GM12878 (cell line): ENCODE measurements around the gene DCT. TPM values are rescaled to one million over a fixed set of nuclear protein-coding genes. Genes with fewer than 3 reads are reported as not detected.

Experiments
- ATAC-seq: fragments of 200-7000 bp; cut with Tn5 transposase; 3 replicates; pipeline ENCODE4 v1.9.1; 2020; ENCODE audit warnings: mild to moderate bottlenecking, moderate library complexity
- BruUV-seq: library from RNA; stranded (reverse); fragments of 400-500 nt; replicated peaks from 2 replicates; lab custom pipeline; 2021; lab: Mats Ljungman, UMichigan
- CTCF ChIA-PET: fragments of 300-600 bp; sonication (Branson Sonifier 250); formaldehyde crosslinking; extraction: SDS; loops from one replicate; lab custom pipeline; 2021; ENCODE audit warnings: inconsistent platforms; lab: Yijun Ruan, JAX
- POLR2A ChIA-PET: fragments of 350-600 bp; formaldehyde crosslinking; extraction: SDS; loops from one replicate; lab custom pipeline; 2021; ENCODE audit warnings: inconsistent platforms; lab: Charles Lee
- RAD21 ChIA-PET: fragments of 300-600 bp; sonication (Branson Sonifier 250); formaldehyde crosslinking; loops from one replicate; lab custom pipeline; 2023; ENCODE audit warnings: antibody characterized with exemption; ENCODE audit not compliant: unreplicated experiment; lab: Charles Lee
- SMC1A ChIA-PET: fragments of 300-600 bp; sonication (Branson Sonifier 250); formaldehyde crosslinking; loops from one replicate; lab custom pipeline; 2023; ENCODE audit not compliant: unreplicated experiment, uncharacterized antibody; lab: Charles Lee
- DNase-seq: peaks from one replicate; pipeline ENCODE4 v3.0.0-alpha.2; 2011; ENCODE audit warnings: low read depth, low spot score
- FAIRE-seq: peaks from 3 replicates; lab custom pipeline; 2011; peaks lifted over from hg19 to GRCh38; lab: Jason Lieb, UNC
- H2AFZ ChIP-seq: 2 replicates; pipeline ENCODE4 v1.6.0; 2011; ENCODE audit warnings: low read depth, low read length, control low read depth; ENCODE audit not compliant: control insufficient read depth
- H3K27ac ChIP-seq: 2 replicates; pipeline ENCODE4 v1.5.1; 2011; ENCODE audit warnings: control low read depth; ENCODE audit not compliant: control insufficient read depth, insufficient read depth
- H3K27me3 ChIP-seq, 2 experiments: replicated peaks in 1 of 2; 2 replicates each; pipeline versions ENCODE4 v1.6.0 to v1.6.1; 2011; ENCODE audit warnings: low read length in 1 of 2; ENCODE audit not compliant: control insufficient read depth in 2 of 2, insufficient read depth in 2 of 2
- H3K36me3 ChIP-seq, 2 experiments: 2 replicates each; pipeline ENCODE4 v1.5.1; 2011; ENCODE audit warnings: low read length in 1 of 2; ENCODE audit not compliant: control insufficient read depth in 2 of 2, insufficient read depth in 2 of 2
- H3K4me1 ChIP-seq: 2 replicates; pipeline ENCODE4 v1.6.1; 2011; ENCODE audit warnings: mild to moderate bottlenecking, low read length, moderate library complexity, mixed read lengths; ENCODE audit not compliant: control insufficient read depth, insufficient read depth
- H3K4me2 ChIP-seq: 2 replicates; pipeline ENCODE4 v1.6.0; 2011; ENCODE audit warnings: control low read depth; ENCODE audit not compliant: control insufficient read depth, insufficient read depth
- H3K4me3 ChIP-seq: fragments of 200-600 bp; sonication (generic); 2 replicates; pipeline ENCODE4 v1.5.1; 2016
- H3K79me2 ChIP-seq: 2 replicates; pipeline ENCODE4 v1.6.0; 2011; ENCODE audit warnings: low read length; ENCODE audit not compliant: control insufficient read depth, insufficient read depth
- H3K9ac ChIP-seq: 2 replicates; pipeline ENCODE4 v1.8.0; 2011; ENCODE audit warnings: low read length, control low read depth, mixed read lengths; ENCODE audit not compliant: control insufficient read depth, insufficient read depth
- H3K9me3 ChIP-seq: replicated peaks from 3 replicates; pipeline ENCODE4 v1.5.1; 2011; ENCODE audit warnings: mild to moderate bottlenecking, low read length; ENCODE audit not compliant: control insufficient read depth, insufficient read depth
- H4K20me1 ChIP-seq: 2 replicates; pipeline ENCODE4 v1.6.0; 2011; ENCODE audit not compliant: control insufficient read depth, insufficient read depth
- CHD2 ChIP-seq: IDR thresholded peaks from 2 replicates; pipeline ENCODE4 v1.6.1; 2011; ENCODE audit warnings: low read depth, low read length, improper control_type of control experiment, borderline replicate concordance
- IRF4 ChIP-seq: IDR thresholded peaks from 2 replicates; pipeline ENCODE4 v1.6.1; 2011; ENCODE audit warnings: low read depth, low read length
- NBN ChIP-seq: fragments of 450-650 bp; IDR thresholded peaks from 2 replicates; pipeline ENCODE4 v1.6.1; 2016
- NFYB ChIP-seq: IDR thresholded peaks from 2 replicates; pipeline ENCODE4 v1.6.1; 2011; ENCODE audit warnings: low read depth, mild to moderate bottlenecking, low read length, improper control_type of control experiment, moderate library complexity; ENCODE audit not compliant: insufficient read depth
- NR2C1 ChIP-seq: fragments of 450-650 bp; IDR thresholded peaks from 2 replicates; pipeline ENCODE4 v1.6.1; 2017; ENCODE audit warnings: antibody characterized with exemption, mild to moderate bottlenecking, moderate library complexity
- POLR2AphosphoS2 ChIP-seq: IDR thresholded peaks from 2 replicates; pipeline ENCODE4 v1.6.1; 2011; ENCODE audit warnings: low read depth, mild to moderate bottlenecking, low read length, improper control_type of control experiment, moderate library complexity
- RAD21 ChIP-seq: IDR thresholded peaks from 2 replicates; pipeline ENCODE4 v1.6.1; 2011; ENCODE audit warnings: mild to moderate bottlenecking, low read depth, low read length, moderate library complexity; ENCODE audit not compliant: insufficient read depth
- SMAD1 ChIP-seq: fragments of 450-650 bp; IDR thresholded peaks from 2 replicates; pipeline ENCODE4 v1.6.1; 2018; ENCODE audit warnings: mild to moderate bottlenecking, low read depth; ENCODE audit not compliant: partially characterized antibody
- WRNIP1 ChIP-seq: IDR thresholded peaks from 2 replicates; pipeline ENCODE4 v1.6.1; 2011; ENCODE audit warnings: low read depth, low read length, improper control_type of control experiment, borderline replicate concordance
- YY1 ChIP-seq: IDR thresholded peaks from 2 replicates; pipeline ENCODE4 v1.6.1; 2011; ENCODE audit warnings: low read depth, mild to moderate bottlenecking, low read length
- WGBS: methylation state at CpG from one replicate; pipeline ENCODE4 v1.1.6; 2016; ENCODE audit warnings: low lambda C conversion rate; ENCODE audit not compliant: insufficient replicate concordance, insufficient coverage; ENCODE audit errors: missing lambda C conversion rate; 5-methylcytosine and 5-hydroxymethylcytosine counted together
- in situ Hi-C: fragments of 300-500 bp; cut with MboI; formaldehyde crosslinking; loops from 9 replicates; pipeline ENCODE4 v1.14.3; 2018; ENCODE audit warnings: mixed read lengths
- intact Hi-C: fragments of 100-400 bp; cut with micrococcal nuclease; formaldehyde crosslinking; loops from one replicate; pipeline ENCODE4 v1.14.2; 2022; ENCODE audit not compliant: unreplicated experiment
- polyA plus RNA-seq, 11 experiments: library from polyadenylated mRNA; depleted of rRNA in 4 of 11; unstranded in 6 of 11; stranded (reverse) in 5 of 11; fragments of >200 nt; fragmentation: Nextera tagmentation in 4 of 11; fragmentation: Illumina TruSeq in 1 of 11; extraction: Ambion mirVana in 4 of 11; extraction: Trizol in 1 of 11; gene quantifications; 1 replicate in 1 of 11; 2 replicates in 10 of 11; pipeline versions ENCODE4 v1.2.1 to v1.2.3, GENCODE V29; 2011 to 2016; ENCODE audit warnings: inconsistent platforms in 2 of 11, missing spikeins in 2 of 11, low read depth in 1 of 11
- total RNA-seq, 4 experiments: library from RNA; depleted of rRNA in 3 of 4; stranded (reverse); fragments of >200 nt in 3 of 4; fragmentation: Illumina TruSeq in 1 of 4; extraction: Trizol in 1 of 4; gene quantifications; 2 replicates each; pipeline versions ENCODE4 v1.2.1 to v1.2.3, GENCODE V29; 2013 to 2021
- TF ChIP-seq, protein P1 (sequence below): fragments of 450-650 bp; IDR thresholded peaks from 2 replicates; pipeline ENCODE4 v1.6.1; 2017; ENCODE audit warnings: antibody characterized with exemption, mild to moderate bottlenecking, moderate library complexity
- TF ChIP-seq, protein P2 (sequence below): fragments of 450-650 bp; formaldehyde crosslinking; IDR thresholded peaks from 2 replicates; pipeline ENCODE4 v1.4.0; 2020; ENCODE audit warnings: mild to moderate bottlenecking, moderate library complexity

DCT gene
- total and polyA plus RNA-seq, 10 of the 15 experiments (the other 5 are each of a cell fraction or from before 2014, with no cell fraction given) = 0.04 to 0.29 TPM; not detected in 8

DNA sequence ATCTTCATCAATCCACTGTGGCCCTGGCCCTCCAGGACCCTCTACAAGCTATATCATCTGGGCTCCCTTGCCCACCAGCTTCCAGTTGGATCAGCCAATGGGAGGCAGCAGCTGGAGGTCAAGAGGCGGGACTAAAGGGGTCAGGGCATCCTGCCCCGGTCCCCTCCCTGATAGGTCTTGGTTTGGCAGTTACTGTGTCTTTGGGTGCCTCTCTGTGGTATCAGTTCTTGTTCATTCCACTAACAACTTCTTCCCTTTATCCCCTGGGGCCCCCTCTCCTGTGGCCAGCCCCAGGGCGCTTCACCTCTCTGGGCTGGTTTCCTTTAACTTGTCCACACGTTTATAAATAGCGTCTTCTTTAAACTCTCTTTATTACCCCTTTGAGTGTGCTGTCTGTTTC lies 83.6 kb downstream of the DCT start:
- DNase-seq = no peak
- RAD21 ChIA-PET = no interaction called here
- Histone ChIP-seq H3K27me3 (no peaks in the 10 kb centered on the region), H3K4me2 (no peak overlapping the region), H3K9me3 (no peaks in the 10 kb centered on the region), H4K20me1 (no peaks in the 10 kb centered on the region), H3K4me3 (no peak overlapping the region), H2AFZ (no peak overlapping the region), H3K9ac (no peak overlapping the region), H3K36me3 (no peaks in the 10 kb centered on the region), H3K79me2 (no peaks in the 10 kb centered on the region), H3K27ac (no peak overlapping the region), H3K4me1 (no peaks in the 10 kb centered on the region)
- CTCF ChIA-PET = no interaction called here
- TF ChIP-seq, protein P1, sequence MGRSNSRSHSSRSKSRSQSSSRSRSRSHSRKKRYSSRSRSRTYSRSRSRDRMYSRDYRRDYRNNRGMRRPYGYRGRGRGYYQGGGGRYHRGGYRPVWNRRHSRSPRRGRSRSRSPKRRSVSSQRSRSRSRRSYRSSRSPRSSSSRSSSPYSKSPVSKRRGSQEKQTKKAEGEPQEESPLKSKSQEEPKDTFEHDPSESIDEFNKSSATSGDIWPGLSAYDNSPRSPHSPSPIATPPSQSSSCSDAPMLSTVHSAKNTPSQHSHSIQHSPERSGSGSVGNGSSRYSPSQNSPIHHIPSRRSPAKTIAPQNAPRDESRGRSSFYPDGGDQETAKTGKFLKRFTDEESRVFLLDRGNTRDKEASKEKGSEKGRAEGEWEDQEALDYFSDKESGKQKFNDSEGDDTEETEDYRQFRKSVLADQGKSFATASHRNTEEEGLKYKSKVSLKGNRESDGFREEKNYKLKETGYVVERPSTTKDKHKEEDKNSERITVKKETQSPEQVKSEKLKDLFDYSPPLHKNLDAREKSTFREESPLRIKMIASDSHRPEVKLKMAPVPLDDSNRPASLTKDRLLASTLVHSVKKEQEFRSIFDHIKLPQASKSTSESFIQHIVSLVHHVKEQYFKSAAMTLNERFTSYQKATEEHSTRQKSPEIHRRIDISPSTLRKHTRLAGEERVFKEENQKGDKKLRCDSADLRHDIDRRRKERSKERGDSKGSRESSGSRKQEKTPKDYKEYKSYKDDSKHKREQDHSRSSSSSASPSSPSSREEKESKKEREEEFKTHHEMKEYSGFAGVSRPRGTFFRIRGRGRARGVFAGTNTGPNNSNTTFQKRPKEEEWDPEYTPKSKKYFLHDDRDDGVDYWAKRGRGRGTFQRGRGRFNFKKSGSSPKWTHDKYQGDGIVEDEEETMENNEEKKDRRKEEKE = no peak
- peak; percentile 55; the same call in 1 of the 2 replicates for TF ChIP-seq NFYB
- 0 out of 2 replicates have a peak, but pooled peaks have one; percentile 11 for TF ChIP-seq NR2C1
- POLR2A ChIA-PET = no interaction called here
- no peak for ATAC-seq
- SMC1A ChIA-PET = interaction anchor here (2.1 kb wide), 1 partner anchor 7 kb away, joined by 4 read pairs; no protein-coding TSS in a partner anchor
- intact Hi-C loops (no loop called here), in situ Hi-C loops (no loop called here)
- 12% methylated on average over 5 of the region's 5 CpGs for WGBS
- BruUV-seq = no TSS peak
- FAIRE-seq = no peak

DNA sequence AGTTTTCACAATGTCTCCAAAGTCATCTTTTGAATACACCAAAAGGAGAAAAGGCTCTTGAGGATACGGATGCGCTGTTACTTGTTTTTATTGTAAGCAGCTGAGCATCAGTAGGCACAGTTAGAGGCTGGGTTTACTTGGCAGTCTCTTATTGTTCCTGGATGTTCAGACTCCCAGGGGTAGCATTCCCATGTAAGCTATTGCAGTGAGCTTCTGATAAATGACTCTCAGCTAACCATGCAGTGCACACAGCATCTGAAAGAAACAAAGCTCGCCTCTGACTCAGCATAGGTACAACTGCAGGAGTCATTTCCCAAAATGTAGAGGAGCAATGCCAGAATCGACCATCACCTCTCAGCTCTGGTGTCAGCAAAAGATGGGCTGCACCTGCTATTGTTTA lies 84.8 kb downstream of the DCT start:
- ATAC-seq = no peak
- Histone ChIP-seq H3K9ac (no peak overlapping the region), H4K20me1 (no peaks in the 10 kb centered on the region), H2AFZ (no peak overlapping the region), H3K9me3 (no peaks in the 10 kb centered on the region), H3K27me3 (no peaks in the 10 kb centered on the region), H3K79me2 (no peaks in the 10 kb centered on the region), H3K36me3 (no peaks in the 10 kb centered on the region), H3K4me2 (no peak overlapping the region), H3K4me1 (no peaks in the 10 kb centered on the region), H3K4me3 (no peak overlapping the region), H3K27ac (no peak overlapping the region)
- intact Hi-C loops = no loop called here
- WGBS = 3% methylated on average over 4 of the region's 4 CpGs
- DNase-seq = no peak
- no TSS peak for BruUV-seq
- ChIA-PET SMC1A (interaction anchor here (1.2 to 2.1 kb wide), 3 partner anchors 9 to 16 kb away, joined by 3 to 4 read pairs (median 3); no protein-coding TSS in a partner anchor), RAD21 (no interaction called here), POLR2A (no interaction called here), CTCF (interaction anchor here (0.6 to 1.3 kb wide), 3 partner anchors 31 to 1346 kb away, joined by 3 read pairs; no protein-coding TSS in a partner anchor)
- FAIRE-seq = no peak
- in situ Hi-C loops = no loop called here
- TF ChIP-seq RAD21 (no peak), NBN (no peak), SMAD1 (no peak), POLR2AphosphoS2 (no peak), IRF4 (no peak), WRNIP1 (no peak), YY1 (no peak), CHD2 (no peak)
- TF ChIP-seq, protein P2, sequence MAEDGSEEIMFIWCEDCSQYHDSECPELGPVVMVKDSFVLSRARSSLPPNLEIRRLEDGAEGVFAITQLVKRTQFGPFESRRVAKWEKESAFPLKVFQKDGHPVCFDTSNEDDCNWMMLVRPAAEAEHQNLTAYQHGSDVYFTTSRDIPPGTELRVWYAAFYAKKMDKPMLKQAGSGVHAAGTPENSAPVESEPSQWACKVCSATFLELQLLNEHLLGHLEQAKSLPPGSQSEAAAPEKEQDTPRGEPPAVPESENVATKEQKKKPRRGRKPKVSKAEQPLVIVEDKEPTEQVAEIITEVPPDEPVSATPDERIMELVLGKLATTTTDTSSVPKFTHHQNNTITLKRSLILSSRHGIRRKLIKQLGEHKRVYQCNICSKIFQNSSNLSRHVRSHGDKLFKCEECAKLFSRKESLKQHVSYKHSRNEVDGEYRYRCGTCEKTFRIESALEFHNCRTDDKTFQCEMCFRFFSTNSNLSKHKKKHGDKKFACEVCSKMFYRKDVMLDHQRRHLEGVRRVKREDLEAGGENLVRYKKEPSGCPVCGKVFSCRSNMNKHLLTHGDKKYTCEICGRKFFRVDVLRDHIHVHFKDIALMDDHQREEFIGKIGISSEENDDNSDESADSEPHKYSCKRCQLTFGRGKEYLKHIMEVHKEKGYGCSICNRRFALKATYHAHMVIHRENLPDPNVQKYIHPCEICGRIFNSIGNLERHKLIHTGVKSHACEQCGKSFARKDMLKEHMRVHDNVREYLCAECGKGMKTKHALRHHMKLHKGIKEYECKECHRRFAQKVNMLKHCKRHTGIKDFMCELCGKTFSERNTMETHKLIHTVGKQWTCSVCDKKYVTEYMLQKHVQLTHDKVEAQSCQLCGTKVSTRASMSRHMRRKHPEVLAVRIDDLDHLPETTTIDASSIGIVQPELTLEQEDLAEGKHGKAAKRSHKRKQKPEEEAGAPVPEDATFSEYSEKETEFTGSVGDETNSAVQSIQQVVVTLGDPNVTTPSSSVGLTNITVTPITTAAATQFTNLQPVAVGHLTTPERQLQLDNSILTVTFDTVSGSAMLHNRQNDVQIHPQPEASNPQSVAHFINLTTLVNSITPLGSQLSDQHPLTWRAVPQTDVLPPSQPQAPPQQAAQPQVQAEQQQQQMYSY (CRISPR knock-in tag) = no peak
